Measurements from ENCODE around the gene HMX1.

HMX1 gene

DNA sequence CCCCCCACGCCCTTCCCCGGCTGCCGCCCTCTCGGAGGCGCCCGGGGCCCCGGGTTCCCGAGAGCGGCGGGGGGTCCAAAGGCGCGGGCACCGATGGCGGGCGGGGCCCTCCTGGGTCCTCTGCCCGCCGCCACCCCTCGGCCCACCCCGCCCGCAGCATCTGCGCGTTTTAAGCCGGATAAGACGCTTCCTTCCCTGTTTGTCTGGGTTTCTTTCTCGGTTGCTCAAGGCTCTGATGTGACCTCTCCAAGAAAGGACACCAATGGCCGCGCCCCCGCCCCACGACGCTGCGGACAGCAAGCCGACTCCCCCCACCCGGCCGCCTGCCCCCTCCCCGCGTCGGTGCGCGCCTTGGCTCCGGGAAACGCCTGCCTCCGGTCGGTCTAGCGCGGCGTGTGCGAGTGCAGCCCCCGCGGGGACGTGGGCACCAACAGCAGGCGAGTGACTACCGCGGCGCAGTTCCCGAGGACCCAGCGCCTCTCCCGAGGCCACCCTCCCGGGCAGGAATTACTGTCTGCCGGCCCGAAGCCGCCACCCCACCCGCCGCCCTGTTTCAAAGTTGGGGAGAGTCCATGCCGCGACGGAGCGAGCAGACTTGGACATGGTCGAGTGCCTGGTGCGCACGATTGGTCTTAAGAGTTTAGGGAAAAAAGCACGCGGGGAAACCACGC is 21.1 kb upstream of the HMX1 start:
- DNase-seq (ENCODE audit: low read depth in 2 of 2): no peak

DNA sequence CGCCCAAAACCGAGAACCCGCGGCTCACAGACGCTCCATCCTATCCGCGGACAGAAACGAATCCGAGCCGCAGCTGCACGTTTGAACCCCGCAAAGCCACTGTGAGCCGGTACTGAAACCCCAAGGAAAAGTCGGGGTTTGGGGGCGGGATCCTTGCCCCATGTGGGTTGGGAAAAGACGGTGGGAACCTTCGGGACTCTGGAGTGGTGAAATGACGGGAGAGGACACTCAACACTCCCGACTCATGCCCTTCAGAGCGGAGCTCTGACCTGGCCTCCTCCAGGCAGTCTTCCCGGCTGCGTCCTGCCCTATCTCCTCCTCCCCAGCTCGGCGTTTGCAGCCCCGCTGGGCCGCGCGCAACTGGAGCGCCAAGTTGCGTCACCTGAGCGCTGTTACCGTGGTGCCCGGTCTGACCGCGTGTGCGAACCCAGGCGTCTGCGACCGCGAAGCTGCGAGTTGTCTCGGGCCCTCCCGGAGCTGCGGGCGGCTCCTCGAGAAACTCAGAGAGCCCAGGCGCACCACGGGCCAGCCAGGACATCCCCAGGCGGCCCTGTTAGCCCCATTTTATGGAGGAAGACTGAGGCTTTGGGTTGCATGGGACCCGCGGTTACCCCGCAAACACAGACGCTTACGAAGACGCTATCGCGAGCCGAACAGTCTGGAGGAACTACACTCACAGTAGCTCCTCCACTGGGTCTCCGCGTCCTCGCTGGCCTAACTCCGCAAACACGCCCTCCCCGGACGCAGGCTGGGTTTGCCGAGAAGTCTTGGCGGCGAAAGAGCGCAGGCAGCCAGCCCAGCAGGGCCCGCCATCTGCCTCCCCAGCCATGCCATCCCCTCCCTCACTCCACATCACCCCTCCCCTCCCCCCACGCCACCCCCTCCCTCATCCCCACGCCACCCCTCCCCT is 20.3 kb upstream of the HMX1 start:
- DNase-seq (ENCODE audit: low read depth in 2 of 2): no peak

DNA sequence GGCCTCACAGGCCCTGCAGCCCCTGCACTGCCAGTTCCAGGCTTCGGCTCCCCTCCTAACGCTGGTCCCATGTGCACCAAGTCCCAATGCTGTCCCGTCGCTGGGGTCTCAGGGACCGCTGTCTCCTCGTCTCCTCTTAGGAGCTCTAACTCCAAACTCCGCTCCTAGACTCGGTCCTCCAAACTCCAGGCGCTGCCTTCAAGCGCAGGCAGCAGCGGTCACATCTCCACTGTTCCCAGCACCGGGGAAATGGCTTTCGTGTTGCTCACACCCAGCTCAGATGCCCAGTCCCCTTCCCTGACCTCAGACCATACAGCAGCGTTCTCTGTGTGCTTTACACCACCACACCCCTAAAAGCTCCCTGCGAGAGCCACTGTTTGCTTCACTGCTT is 19.6 kb upstream of the HMX1 start:
- no peak for DNase-seq (ENCODE audit: low read depth in 2 of 2)

DNA sequence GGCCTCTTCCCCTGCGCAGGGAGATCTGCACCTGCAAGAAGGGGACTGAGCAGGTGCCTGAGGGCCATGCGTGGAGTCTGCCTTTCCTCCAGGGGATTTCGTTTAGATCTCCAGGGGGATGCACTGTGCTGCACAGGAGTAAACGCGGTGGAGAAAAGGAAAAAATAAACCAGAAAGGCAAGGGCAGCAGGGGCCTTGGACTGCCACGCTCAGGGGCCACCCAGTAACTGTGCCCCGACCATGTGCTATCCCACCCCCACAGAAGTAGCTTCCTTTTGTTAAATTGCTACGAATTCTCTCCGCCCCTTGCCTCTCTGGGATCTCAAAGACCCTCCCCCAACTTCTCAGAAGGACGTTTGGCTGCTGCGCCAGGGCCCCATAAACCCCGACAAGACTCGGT is 17.2 kb upstream of the HMX1 start:
- DNase-seq (ENCODE audit: low read depth in 2 of 2): no peak

DNA sequence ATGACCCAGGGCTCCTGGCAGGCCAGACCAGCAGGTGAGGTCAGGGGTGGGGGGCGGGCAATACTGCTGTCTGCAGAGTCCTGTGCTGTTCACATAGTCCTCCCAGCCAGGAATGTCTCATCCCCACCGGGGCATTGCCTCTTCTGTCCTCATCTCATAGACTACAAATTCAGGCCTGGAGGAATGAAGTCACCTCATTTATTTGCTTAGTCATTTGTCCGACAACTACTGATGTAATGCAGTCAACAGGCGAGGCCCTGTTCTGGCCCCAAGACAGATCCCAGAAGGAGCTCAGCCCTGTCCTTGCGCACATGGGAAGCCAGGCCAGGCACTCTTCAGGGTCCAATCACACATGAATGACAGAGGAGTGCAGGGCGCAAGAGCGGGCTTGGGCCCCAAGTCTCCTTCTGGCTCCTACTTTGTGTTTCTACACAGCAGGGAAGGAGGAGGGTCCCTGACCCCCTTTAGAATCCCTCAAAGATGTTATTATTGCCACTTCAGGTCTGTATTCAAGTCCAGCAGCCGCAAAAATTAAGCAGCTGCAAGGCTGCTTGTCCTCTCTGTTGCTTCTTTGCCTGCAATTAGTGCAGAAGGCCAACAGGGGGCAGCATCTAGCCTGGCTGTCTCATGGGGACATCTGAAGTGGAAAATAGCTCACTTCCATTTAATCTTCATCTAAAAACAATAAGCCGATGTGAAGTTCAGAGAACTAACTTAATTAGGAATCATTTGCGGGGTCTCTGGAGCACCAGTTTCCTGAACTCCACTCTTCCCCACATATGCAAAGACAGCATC is 15.2 kb upstream of the HMX1 start:
- no peak for DNase-seq (ENCODE audit: low read depth in 2 of 2)

DNA sequence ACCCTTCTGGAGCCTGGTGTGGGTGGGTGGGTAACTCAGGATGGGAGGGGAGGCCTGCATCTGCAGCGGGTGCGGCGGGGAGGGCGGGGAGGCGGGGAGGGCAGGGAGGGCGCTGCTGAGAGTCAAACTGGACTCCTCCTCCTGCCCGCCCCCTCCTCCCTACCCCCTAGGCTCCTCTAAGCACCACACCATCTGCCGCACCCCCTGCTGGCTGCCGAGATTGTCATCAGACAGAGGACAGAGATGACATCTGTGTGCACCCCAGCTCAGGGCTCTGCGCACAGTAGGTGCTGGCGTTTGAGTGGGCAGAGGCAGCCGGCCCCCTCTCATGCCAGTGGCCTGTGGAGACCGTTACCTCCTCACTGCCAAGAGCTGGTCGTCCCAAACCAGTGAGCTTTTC is 10.6 kb upstream of the HMX1 start:
- DNase-seq (ENCODE audit: low read depth in 2 of 2): no peak

DNA sequence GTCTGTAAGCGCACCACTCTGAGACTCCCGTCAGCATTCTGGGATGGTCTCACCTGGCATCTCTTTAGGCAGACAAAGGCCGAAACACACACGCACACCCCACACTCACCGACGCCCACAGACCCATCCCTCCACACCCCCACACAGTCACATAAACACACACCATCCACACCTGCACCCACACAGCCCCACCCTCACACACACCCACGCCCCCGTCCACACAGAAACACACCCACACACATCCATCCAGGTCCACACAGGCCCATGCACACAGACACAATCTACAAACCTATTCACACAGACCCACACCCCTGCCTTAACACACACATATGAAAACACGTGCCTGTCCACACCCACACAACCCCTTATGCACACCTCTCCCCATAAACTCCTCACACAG is 9.2 kb upstream of the HMX1 start:
- DNase-seq (ENCODE audit: low read depth in 2 of 2): no peak

DNA sequence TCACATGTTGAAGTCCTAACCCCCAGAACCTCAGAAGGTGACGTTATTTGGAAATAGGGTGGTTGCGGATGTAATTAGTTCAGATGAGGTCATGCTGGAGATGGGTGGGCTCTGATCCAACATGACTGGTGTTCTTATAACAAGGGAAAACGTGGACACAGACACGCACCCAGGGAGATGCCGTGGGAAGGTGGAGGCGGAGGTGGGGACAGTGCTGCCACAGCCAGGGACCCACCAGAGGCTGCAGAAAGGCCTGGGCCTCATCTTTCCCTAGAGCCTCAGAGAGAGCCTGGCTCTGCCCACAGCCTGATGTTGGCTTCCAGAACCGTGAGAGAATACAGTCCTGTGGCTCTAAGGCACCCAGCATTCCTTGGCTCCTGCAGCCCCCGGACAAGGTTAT is 7.9 kb upstream of the HMX1 start:
- DNase-seq (ENCODE audit: low read depth in 2 of 2): no peak

DNA sequence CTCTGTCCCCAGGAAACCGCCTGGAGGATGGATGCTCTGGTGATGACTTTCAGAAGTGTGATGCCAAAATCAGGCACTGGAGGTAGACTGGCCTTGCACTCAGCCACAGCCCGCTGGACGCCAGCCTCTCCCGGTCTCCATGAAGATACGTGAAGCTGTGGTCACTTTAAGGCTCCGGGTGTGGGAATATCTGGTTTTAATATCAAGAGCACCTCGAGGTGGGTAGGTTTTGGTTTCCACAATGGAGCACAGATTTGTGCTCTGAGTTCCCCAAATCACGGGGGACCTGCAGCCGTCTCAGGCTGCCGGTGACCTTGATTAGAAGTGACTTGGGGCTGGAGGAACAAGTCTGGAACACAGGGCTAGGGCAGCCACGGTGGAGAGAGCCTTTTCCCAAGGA is 6.8 kb upstream of the HMX1 start:
- DNase-seq (ENCODE audit: low read depth in 2 of 2): no peak

DNA sequence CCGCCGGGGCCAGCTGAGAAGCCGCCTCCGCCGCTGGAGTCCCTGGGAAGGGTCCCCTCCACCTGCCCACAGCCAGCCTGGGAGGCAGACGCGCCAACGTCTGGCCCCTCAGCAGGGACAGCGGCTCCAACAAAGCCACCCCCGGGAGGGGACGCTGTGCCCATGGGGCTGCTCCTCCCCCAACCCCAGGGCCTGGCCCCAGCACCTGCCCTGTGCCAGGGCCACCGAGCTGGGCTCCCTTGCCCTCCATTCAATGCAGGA is 6.1 kb upstream of the HMX1 start:
- DNase-seq (ENCODE audit: low read depth in 2 of 2): no peak

DNA sequence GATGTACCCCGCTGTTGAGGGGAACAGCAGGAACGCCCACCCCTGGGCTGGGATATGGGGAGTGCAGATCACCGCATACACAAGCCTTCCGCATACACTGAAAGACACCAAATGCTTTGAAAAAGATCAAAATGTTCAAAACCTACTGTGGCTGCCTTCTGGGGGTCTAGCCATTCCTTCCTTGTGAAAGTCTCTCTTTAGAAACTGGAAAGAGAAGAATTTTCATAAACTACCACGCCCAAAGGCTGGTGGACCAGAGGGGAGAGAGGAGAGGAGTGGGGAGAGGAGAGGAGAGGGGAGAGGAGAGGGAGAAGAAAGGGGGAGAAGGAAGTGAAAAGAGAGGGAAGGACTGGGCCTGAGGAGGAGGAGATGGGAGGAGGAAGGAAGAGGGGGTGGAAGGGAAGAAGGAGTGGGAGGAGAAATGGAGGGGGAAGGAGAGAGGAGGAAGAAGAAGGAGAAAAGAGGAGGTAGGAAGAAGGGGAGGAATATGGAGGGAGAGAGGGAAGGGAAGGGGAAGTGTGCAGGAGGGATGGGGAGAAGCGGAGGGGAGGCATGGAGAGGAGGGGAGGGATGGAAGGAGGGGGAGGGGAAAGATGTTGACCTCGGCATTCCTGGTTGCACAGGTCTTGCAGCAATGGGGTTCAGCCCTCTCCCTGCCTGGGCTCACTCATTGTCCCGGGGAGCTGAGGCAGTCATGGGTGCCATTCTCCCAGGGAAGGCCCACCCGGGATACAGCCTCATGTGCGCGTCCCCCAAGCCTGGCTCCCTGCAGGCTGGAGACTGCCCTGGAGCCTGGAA is 5.5 kb upstream of the HMX1 start:
- DNase-seq (ENCODE audit: low read depth in 2 of 2): no peak

DNA sequence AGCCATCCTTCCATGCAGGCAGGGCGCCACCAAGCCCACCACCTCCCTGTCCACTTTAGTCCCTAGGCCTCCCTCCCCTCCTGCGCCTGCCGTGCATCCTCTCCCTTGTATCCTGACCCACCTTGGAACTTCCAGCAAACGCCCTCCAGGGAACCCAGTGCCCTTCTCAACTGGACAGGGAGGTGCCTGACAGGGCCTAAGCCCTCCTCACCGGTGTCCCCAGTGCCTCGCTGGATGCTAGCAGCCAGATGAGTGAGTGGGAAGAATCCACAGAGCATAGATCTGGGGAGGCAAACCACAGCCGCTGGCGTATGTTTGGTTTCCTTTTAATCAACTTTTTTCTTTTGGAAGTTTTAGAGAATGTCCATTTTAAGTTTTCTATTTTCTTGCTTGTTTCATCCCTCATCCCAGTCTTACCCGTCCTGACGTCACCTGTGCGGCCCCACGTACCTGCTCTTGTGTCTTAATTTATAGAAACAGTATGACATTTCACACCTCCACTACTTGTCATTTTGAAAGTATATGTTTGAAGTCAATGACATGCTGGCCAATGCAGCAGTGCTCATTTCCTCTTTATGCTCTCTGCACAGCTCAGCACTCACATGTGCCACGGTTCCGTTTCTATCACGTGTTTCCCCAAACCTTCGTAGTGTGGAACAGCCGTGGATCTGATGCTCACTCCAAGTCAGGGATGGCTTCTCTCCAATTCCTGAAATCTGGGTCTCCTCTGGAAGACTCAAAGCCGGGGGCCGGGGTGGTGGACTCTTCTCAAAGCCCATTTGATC is 3.4 kb upstream of the HMX1 start:
- no peak for DNase-seq (ENCODE audit: low read depth in 2 of 2)

DNA sequence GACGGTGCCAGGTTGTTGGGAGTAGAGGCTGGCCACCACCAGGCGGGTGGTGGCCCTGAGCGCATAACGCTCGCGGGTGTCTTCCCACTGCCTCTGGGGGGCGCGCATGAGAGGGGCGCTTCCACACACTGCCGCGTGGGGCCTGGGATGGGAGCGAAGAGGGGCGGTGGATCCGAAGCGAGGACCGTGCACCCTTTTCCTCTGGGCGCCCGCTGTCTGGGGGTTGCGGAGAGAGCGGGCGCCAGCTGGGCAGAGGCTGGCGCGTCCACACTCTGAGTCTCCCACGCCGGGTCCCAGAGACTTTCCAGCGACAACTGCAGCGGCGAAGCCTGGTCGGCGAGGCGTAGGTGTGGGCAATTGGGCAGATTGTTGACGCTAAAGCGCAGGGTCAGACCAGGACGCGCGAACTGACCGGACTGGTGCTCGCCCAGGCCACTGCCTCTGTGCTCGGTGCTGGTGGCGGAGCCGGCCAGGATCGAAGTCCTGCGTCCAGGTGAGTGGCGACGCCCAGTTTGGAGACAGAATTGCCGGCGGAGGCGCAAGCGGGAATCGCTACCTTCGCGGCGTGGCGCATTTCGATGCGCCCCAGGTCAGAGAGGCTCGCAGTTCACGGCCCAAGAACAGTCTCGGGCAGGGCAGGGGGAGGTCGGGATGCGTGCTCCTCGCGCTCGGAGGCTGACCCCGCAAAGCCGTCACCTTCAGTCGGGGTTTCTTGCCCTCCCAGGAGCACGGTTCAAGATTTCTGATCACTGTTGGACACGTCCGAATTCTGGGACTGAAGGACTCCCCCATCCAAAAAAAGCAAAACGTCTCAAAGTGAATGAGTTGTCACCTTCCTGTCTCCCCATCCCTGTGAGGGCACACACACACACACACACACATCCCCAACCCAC is 2.6 kb upstream of the HMX1 start:
- DNase-seq (ENCODE audit: low read depth in 2 of 2): no peak

DNA sequence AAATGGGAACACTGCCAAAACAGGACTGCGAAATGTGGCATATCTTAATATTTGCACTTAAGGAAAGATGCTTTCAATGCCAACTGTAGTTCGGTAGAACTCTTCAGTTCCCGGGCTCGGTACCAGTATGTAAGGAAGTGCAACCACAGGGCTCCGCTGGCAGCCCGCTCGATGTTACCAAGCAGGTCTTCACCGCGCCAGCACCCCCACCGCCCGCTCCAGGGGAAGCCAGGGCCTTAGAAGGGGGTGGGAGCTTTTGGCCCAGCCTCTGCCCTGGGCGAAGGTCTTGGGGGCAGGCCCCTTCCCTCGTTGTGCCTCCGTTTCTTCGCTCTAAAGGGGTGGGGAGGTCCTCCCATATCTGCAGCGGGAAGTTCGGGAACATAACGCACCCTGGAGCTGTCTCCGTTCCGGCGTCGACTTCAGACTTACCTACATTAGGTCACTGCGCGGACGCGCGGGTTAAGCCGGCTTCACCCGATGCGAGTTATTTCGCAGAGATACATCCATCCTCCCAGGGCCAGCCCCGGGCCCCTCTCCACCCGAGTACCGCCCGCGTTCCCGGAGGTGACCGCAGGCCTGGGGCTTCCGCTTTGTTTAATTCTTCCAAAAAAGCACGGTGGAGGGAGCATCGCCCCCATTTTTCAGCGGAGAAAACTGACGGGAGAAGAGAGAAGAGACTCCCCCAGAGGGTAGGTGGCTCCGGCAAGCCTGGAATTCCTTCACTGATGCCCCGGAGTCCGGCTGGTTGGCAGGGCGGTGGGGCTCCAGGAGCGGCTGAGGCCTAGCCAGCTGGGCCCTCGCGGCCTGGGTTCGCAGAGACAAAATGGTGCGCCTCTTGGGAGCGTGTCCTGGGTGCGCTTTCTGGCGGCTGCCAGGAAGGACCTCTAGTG is 1.0 kb upstream of the HMX1 start:
- no peak for DNase-seq (ENCODE audit: low read depth in 2 of 2)

DNA sequence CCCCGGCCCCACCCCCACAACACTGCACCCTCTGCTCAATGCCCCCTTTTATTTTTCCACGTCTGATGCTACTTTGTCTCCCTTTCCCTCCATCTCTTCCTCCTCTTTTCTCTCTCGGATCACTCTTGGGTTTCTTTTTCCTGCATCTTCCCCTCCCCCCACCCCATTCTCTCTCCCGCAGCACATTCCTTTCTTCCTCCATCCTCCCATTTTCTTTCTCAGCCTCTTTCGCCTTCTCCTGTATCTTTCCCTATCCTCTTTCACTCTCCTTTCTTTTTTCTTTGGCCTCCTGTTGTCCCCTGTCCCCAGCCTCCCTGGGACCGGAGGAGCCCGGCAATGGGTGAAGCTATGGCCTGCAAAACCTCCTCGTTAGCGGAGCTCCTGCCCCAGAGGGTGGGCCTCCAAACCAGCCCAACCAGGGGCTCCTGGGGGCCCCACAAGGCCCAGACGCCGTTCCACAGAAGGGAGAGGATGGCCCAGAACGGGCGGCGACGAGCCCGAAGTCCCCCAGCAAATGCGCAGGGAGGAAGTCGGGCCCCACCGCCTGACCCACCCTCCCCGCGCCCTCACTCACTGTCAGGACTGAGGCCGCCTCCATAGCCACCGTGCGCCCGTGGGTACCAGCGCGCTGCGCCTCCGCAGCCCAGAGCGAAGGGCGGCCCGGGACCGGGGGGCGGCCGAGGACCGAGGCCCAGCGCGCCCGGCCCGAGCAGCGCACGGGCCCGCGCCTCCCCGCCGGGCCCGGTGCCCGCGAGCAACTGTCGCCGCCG is 807 bp downstream of the HMX1 start:
- no peak for DNase-seq (ENCODE audit: low read depth in 2 of 2)

DNA sequence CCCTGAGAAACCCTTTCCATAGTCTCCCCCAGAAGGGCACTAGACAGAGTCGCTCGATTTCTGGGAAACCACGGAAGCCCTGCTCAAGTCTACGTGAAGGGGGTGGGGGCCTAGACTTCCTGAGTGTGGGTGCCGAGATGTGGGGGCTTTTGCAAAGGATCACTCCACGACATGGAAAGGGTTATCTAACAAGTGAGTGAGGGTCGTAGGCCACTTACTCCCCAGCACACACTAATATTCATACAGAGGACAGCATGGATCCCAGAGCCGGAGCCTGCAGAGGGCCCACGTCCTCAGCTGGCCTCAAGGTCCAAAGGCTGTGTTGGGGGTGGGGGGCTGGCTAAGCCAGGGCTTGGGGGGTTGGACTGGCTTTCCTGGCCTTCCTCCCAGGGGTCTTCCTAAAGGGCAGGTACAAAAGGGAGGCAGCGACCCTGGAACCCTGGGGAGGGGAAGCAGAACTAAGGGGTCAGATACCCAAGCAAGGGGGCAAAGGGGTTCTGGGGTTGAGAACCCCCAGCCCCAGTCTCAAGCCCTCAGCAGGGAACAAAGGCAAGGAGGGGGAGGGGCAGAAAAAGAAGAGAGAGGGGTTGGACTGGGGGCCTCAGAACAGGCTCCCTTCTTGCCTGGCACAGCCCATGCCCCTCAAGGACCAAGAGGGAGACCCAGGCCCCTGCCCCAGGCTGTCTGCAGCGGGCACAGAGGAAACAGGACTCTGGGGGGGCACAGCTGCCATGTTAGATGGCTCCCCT is 1.6 kb downstream of the HMX1 start:
- no peak for DNase-seq (ENCODE audit: low read depth in 2 of 2)

DNA sequence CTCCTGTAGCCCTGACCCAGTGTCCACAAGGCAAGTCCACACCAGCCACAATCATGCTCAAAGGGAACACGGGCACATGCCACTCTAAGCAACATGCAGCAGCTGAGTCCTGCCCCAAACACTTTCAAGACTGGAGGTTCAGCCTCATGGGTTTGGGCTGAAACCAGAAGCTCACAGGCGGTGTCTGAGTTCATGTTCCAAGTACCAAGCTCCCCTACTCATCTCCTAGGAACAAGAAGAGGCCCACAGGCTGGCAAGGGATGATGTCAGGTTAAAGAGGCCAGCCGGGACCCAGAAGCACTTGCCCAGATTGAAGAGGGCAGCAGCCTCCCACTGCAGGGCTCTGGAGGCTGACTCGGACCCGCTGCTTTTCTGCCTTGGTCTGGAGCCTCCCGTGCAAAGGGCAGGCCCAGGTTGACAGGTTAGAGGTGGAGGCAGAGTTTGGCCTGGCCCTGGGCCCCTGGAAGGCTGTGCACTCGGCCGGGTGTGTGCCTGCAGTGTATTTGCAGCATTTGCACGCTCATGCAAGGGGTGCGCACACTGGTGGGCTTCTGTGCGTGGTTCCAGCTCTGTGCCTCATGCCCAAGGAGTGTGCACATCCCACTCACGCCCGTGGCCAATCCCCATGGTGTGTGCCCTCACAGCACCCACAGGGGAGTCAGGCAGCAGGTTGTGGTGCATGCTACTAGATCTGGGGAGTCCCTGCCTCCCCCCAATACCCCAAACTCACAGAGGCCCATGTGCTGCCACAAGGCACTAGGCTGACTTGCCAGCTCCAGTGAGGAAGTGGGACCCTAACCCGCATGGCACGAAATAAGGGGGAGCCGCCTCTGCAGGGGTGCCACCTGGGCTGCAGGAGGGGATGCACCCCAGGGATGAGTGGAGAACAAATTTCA is 2.4 kb downstream of the HMX1 start:
- DNase-seq (ENCODE audit: low read depth in 2 of 2): no peak

Data from stimulated activated CD4-positive, alpha-beta T cell treated with anti-CD3 and anti-CD28 coated beads, Interleukin-1b, Interleukin-23, amount 100 ng/mL, for 4 hours (primary cell).